HepG2 (cell line): ENCODE measurements around the gene SLC38A2. TPM values are rescaled to one million over a fixed set of nuclear protein-coding genes. Genes with fewer than 3 reads are reported as not detected.

Source experiments
- ADNP ChIP-seq: sonication (generic); formaldehyde crosslinking; IDR thresholded peaks from 2 replicates; pipeline ENCODE4 v1.4.0; 2020; ENCODE audit warnings: missing genetic modification reagents
- CBX2 ChIP-seq, 2 experiments: fragments of 200-600 bp in 1 of 2; sonication (generic); formaldehyde crosslinking in 1 of 2; IDR thresholded peaks; 2 replicates each; pipeline versions ENCODE4 v1.7.0 to v1.8.1; 2018 to 2022; ENCODE audit warnings: low read depth in 2 of 2, low read length in 1 of 2, mild to moderate bottlenecking in 1 of 2, missing genetic modification reagents in 1 of 2
- CC2D1A ChIP-seq: sonication (generic); formaldehyde crosslinking; IDR thresholded peaks from 2 replicates; pipeline ENCODE4 v1.8.1; 2023; ENCODE audit warnings: mild to moderate bottlenecking, missing genetic modification reagents
- EHMT2 ChIP-seq: fragments of 200-600 bp; sonication (generic); IDR thresholded peaks from 2 replicates; pipeline ENCODE4 v1.7.0; 2017; ENCODE audit warnings: antibody characterized with exemption, low read depth, low read length, borderline replicate concordance
- ELF1 ChIP-seq: sonication (generic); formaldehyde crosslinking; IDR thresholded peaks from 2 replicates; pipeline ENCODE4 v1.4.0; 2020; ENCODE audit warnings: missing genetic modification reagents
- GABPB1 ChIP-seq: IDR thresholded peaks from 2 replicates; pipeline ENCODE4 v1.6.1; 2016; ENCODE audit warnings: mild to moderate bottlenecking, missing genetic modification reagents, moderate library complexity, missing compliant biosample characterization
- HIVEP1 ChIP-seq: sonication (generic); formaldehyde crosslinking; IDR thresholded peaks from 2 replicates; pipeline ENCODE4 v1.4.0; 2020; ENCODE audit warnings: mild to moderate bottlenecking, missing genetic modification reagents
- MIER2 ChIP-seq: IDR thresholded peaks from 2 replicates; pipeline ENCODE4 v1.6.1; 2016; ENCODE audit warnings: missing biosample characterization, missing genetic modification reagents
- NFE2L2 ChIP-seq: fragments of 150-350 bp; IDR thresholded peaks from 2 replicates; pipeline ENCODE4 v1.6.1; 2014; ENCODE audit warnings: low read length
- NPAS2 ChIP-seq: sonication (generic); formaldehyde crosslinking; IDR thresholded peaks from 2 replicates; pipeline ENCODE4 v1.8.0; 2022; ENCODE audit warnings: mild to moderate bottlenecking, missing genetic modification reagents, borderline replicate concordance
- NR1H2 ChIP-seq: sonication (generic); formaldehyde crosslinking; IDR thresholded peaks from 2 replicates; pipeline ENCODE4 v1.8.1; 2022; ENCODE audit warnings: low read depth, missing genetic modification reagents, borderline replicate concordance
- SIN3A ChIP-seq: IDR thresholded peaks from 2 replicates; pipeline ENCODE4 v1.6.1; 2011; ENCODE audit warnings: low read depth, mild to moderate bottlenecking, control low read depth, low read length, borderline replicate concordance
- SMYD3 ChIP-seq: sonication (generic); formaldehyde crosslinking; IDR thresholded peaks from 2 replicates; pipeline ENCODE4 v1.8.1; 2023; ENCODE audit warnings: mild to moderate bottlenecking, missing genetic modification reagents
- TCF7 ChIP-seq: sonication (generic); IDR thresholded peaks from 2 replicates; pipeline ENCODE4 v1.6.1; 2016; ENCODE audit warnings: antibody characterized with exemption, low read depth
- ZBTB42 ChIP-seq: sonication (generic); formaldehyde crosslinking; IDR thresholded peaks from 2 replicates; pipeline ENCODE4 v1.5.0; 2020; ENCODE audit warnings: mild to moderate bottlenecking, missing genetic modification reagents
- ZFP36L2 ChIP-seq: sonication (generic); formaldehyde crosslinking; IDR thresholded peaks from 2 replicates; pipeline ENCODE4 v1.4.0; 2020; ENCODE audit warnings: missing genetic modification reagents
- ZNF230 ChIP-seq: sonication (generic); formaldehyde crosslinking; IDR thresholded peaks from 2 replicates; pipeline ENCODE4 v1.4.0; 2020; ENCODE audit warnings: mild to moderate bottlenecking, missing genetic modification reagents
- ZNF235 ChIP-seq: sonication (generic); formaldehyde crosslinking; IDR thresholded peaks from 2 replicates; pipeline ENCODE4 v1.8.1; 2023; ENCODE audit warnings: mild to moderate bottlenecking, missing genetic modification reagents, borderline replicate concordance
- ZNF44 ChIP-seq: sonication (generic); formaldehyde crosslinking; IDR thresholded peaks from 2 replicates; pipeline ENCODE4 v1.5.1; 2020; ENCODE audit warnings: mild to moderate bottlenecking, missing genetic modification reagents
- polyA plus RNA-seq, 8 experiments: library from polyadenylated mRNA; depleted of rRNA in 3 of 8; stranded (reverse) in 7 of 8; unstranded in 1 of 8; fragments of >200 nt; fragmentation: Illumina TruSeq in 4 of 8; extraction: Trizol in 4 of 8; gene quantifications; 2 replicates each; pipeline versions ENCODE4 v1.2.1 to v1.2.3, GENCODE V29; 2011 to 2016; ENCODE audit warnings: low read depth in 4 of 8, missing spikeins in 1 of 8, mixed read lengths in 1 of 8; ENCODE audit not compliant: insufficient read depth in 1 of 8
- total RNA-seq, 5 experiments: library from RNA; depleted of rRNA; stranded (reverse); fragments of >200 nt; fragmentation: Illumina TruSeq; extraction: Trizol; gene quantifications; 2 replicates each; pipeline ENCODE4 v1.2.3, GENCODE V29; 2016; ENCODE audit warnings: low read depth in 1 of 5
- TF ChIP-seq, protein P1 (sequence below): sonication (generic); formaldehyde crosslinking; IDR thresholded peaks from 2 replicates; pipeline ENCODE4 v1.5.1; 2020; ENCODE audit warnings: missing genetic modification reagents, mild to moderate bottlenecking, borderline replicate concordance
- TF ChIP-seq, protein P2 (sequence below): sonication (generic); formaldehyde crosslinking; conservative IDR thresholded peaks from 2 replicates; pipeline ENCODE4 v1.8.0; 2022; ENCODE audit warnings: missing genetic modification reagents
- TF ChIP-seq, protein P3 (sequence below): IDR thresholded peaks from 2 replicates; pipeline ENCODE4 v1.6.1; 2016; ENCODE audit warnings: missing compliant biosample characterization, missing genetic modification reagents, borderline replicate concordance
- TF ChIP-seq, protein P4 (sequence below): sonication (generic); formaldehyde crosslinking; IDR thresholded peaks from 2 replicates; pipeline ENCODE4 v1.5.1; 2020; ENCODE audit warnings: mild to moderate bottlenecking, missing genetic modification reagents

The SLC38A2 gene
- total and polyA plus RNA-seq, 2 of the 13 experiments (the other 11 are each of a cell fraction or from before 2014, with no cell fraction given), result 368 to 880 TPM

DNA sequence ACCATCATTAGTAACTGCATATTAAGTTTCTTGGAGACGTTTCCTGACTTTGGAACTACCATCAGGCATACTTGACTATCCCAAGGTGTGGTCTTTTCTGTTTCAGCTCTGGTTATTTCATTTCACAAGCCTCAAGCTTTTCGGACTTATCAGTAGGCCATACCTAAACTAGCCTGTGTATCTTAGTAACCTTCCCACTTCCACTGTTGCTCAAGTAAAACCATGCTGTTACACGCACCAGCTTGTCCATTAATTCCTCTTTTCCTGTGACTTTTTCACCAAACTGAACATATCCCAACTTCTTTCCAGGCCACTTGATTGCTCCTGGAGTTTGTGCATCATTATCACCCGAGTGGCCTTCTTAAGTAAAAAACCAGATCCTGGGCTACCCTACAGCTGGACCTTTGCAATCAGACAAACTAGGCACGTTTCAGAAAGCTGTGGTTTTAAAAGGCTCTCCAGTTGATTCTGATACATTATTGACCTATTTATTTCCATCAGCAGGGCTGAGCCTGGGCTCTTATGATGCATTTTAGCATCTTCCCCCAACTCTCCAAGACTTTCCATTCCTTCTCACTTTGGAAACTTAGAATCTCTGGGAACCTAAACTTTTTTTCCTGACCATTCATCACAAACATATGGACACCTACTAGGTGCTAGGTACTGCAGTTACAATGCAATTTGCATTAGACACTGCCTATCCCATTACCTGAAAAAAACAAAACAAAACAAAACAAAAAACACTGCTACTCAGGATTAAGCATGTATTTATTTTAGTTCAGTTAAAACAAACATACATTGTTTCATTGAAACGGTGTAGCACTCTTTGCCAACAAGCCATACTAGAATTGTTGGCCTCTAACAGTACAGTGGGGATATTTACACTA is 14.9 kb downstream of the SLC38A2 start (continued):
- TF ChIP-seq NPAS2 (CRISPR knock-in tag) (no peak), NFE2L2 (no peak), ELF1 (CRISPR knock-in tag) (no peak), ADNP (no peak), EHMT2 (no peak), ZBTB42 (no peak), ZNF230 (CRISPR knock-in tag) (no peak), GABPB1 (CRISPR knock-in tag) (0 out of 2 replicates have a peak, but pooled peaks have one; percentile 24), ZNF235 (CRISPR knock-in tag) (no peak), NR1H2 (CRISPR knock-in tag) (no peak), SIN3A (peak; percentile 96), ZNF44 (CRISPR knock-in tag) (peak; percentile 78; the same call in 1 of the 2 replicates), CC2D1A (CRISPR knock-in tag) (no peak), ZFP36L2 (CRISPR knock-in tag) (no peak), CBX2 (IDR thresholded peaks at IDR 0.05; ENCODE audit: low read depth, low read length) (no peak), CBX2 (CRISPR knock-in tag; IDR thresholded peaks at IDR 0.05; ENCODE audit: low read depth) (no peak), MIER2 (CRISPR knock-in tag) (no peak; the same call in 1 of the 2 replicates), SMYD3 (peak; percentile 39; the same call in 1 of the 2 replicates), TCF7 (no peak), HIVEP1 (CRISPR knock-in tag) (no peak)
- TF ChIP-seq, protein P1, sequence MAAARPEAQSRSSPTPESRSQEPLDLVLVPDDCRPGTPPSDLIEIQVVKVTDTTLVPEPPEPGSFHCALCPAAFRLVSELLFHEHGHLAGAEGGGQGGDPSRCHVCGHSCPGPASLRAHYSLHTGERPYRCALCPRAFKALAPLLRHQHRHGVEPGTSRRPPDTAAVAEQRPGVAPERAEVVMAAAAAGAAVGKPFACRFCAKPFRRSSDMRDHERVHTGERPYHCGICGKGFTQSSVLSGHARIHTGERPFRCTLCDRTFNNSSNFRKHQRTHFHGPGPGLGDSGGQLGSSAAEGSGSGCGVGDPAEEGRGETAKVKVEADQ, result 0 out of 2 replicates have a peak, but pooled peaks have one; percentile 24
- TF ChIP-seq, protein P2, sequence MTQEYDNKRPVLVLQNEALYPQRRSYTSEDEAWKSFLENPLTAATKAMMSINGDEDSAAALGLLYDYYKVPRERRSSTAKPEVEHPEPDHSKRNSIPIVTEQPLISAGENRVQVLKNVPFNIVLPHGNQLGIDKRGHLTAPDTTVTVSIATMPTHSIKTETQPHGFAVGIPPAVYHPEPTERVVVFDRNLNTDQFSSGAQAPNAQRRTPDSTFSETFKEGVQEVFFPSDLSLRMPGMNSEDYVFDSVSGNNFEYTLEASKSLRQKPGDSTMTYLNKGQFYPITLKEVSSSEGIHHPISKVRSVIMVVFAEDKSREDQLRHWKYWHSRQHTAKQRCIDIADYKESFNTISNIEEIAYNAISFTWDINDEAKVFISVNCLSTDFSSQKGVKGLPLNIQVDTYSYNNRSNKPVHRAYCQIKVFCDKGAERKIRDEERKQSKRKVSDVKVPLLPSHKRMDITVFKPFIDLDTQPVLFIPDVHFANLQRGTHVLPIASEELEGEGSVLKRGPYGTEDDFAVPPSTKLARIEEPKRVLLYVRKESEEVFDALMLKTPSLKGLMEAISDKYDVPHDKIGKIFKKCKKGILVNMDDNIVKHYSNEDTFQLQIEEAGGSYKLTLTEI (CRISPR knock-in tag), result no peak
- TF ChIP-seq, protein P3, sequence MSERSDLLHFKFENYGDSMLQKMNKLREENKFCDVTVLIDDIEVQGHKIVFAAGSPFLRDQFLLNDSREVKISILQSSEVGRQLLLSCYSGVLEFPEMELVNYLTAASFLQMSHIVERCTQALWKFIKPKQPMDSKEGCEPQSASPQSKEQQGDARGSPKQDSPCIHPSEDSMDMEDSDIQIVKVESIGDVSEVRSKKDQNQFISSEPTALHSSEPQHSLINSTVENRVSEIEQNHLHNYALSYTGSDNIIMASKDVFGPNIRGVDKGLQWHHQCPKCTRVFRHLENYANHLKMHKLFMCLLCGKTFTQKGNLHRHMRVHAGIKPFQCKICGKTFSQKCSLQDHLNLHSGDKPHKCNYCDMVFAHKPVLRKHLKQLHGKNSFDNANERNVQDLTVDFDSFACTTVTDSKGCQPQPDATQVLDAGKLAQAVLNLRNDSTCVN, result no peak
- TF ChIP-seq, protein P4, sequence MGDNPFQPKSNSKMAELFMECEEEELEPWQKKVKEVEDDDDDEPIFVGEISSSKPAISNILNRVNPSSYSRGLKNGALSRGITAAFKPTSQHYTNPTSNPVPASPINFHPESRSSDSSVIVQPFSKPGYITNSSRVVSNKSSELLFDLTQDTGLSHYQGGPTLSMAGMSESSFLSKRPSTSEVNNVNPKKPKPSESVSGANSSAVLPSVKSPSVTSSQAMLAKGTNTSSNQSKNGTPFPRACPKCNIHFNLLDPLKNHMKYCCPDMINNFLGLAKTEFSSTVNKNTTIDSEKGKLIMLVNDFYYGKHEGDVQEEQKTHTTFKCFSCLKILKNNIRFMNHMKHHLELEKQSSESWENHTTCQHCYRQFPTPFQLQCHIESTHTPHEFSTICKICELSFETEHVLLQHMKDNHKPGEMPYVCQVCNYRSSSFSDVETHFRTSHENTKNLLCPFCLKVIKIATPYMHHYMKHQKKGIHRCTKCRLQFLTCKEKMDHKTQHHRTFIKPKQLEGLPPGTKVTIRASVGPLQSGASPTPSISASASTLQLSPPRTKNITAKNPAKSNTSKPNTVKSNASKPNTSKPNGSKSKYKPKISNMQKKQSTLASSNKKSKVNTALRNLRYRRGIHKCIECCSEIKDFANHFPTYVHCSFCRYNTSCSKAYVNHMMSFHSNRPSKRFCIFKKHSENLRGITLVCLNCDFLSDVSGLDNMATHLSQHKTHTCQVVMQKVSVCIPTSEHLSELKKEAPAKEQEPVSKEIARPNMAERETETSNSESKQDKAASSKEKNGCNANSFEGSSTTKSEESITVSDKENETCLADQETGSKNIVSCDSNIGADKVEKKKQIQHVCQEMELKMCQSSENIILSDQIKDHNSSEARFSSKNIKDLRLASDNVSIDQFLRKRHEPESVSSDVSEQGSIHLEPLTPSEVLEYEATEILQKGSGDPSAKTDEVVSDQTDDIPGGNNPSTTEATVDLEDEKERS (CRISPR knock-in tag), result peak; percentile 83
